GM21367 (cell line): ENCODE results near the gene CLEC11A.

ENCODE experiments used
- ATAC-seq: cut with Tn5 transposase; IDR thresholded peaks from one replicate; pipeline ENCODE4 v1.9.1; 2021; ENCODE audit not compliant: unreplicated experiment

Gene CLEC11A

GRCh38 chr19:50723069-50723468 lies at the start of gene CLEC11A:
TSS of gene CLEC11A (plus strand) at chr19:50723364. CDS start at chr19:50723526, 162 bp downstream.
- no peak for ATAC-seq

GRCh38 chr19:50676625-50677197 lies 46.5 kb upstream of the CLEC11A start:
- ATAC-seq = no peak

GRCh38 chr19:50677636-50678035 lies 45.5 kb upstream of the CLEC11A start:
- ATAC-seq = no peak

GRCh38 chr19:50678323-50678722 lies 44.8 kb upstream of the CLEC11A start:
- ATAC-seq = no peak

GRCh38 chr19:50679177-50680125 lies 43.7 kb upstream of the CLEC11A start:
- no peak for ATAC-seq

- no peak for ATAC-seq
These were observed 36.7 kb upstream of the CLEC11A start for GRCh38 chr19:50686310-50687032.

GRCh38 chr19:50688766-50689165 lies 34.4 kb upstream of the CLEC11A start:
- ATAC-seq = no peak

- ATAC-seq = no peak
These were observed 32.7 kb upstream of the CLEC11A start for GRCh38 chr19:50690439-50690838.

- ATAC-seq = no peak
These were observed 29.8 kb upstream of the CLEC11A start for GRCh38 chr19:50693064-50693975.

GRCh38 chr19:50694815-50695145 lies 28.4 kb upstream of the CLEC11A start:
- ATAC-seq = no peak

- no peak for ATAC-seq
These were observed 27.7 kb upstream of the CLEC11A start for GRCh38 chr19:50695251-50696093.

GRCh38 chr19:50696094-50696483 lies 27.1 kb upstream of the CLEC11A start:
- ATAC-seq = no peak

GRCh38 chr19:50697414-50698124 lies 25.6 kb upstream of the CLEC11A start:
- ATAC-seq = no peak

GRCh38 chr19:50701367-50701985 lies 21.7 kb upstream of the CLEC11A start:
- no peak for ATAC-seq

GRCh38 chr19:50702158-50702870 lies 20.9 kb upstream of the CLEC11A start:
- ATAC-seq = no peak

GRCh38 chr19:50702871-50703829 lies 20.0 kb upstream of the CLEC11A start:
- no peak for ATAC-seq
